DND-41 (cell line): Measurements from ENCODE around the gene EFNB2.
A peak's percentile ranks its signal among the peaks of the same experiment; 100 is the strongest.

Source experiments
- ATAC-seq: fragments of 200-7000 bp; cut with Tn5 transposase; 3 replicates; pipeline ENCODE4 v1.9.1; 2021; ENCODE audit warnings: low read depth; ENCODE audit not compliant: insufficient read depth
- DNase-seq: peaks from one replicate; pipeline ENCODE4 v3.0.0-alpha.2; 2020
- H2AFZ ChIP-seq: 2 replicates; pipeline ENCODE4 v1.6.0; 2012; ENCODE audit warnings: low read depth, low read length
- H3K27ac ChIP-seq: 2 replicates; pipeline ENCODE4 v1.5.1; 2012; ENCODE audit warnings: low read length, inconsistent platforms
- H3K27me3 ChIP-seq: fragments of 200-600 bp; sonication (generic); 2 replicates; pipeline ENCODE4 v1.6.0; 2012; ENCODE audit warnings: low read length, mild to moderate bottlenecking, inconsistent platforms; ENCODE audit not compliant: insufficient read depth, poor library complexity
- H3K36me3 ChIP-seq: 2 replicates; pipeline ENCODE4 v1.5.1; 2012; ENCODE audit warnings: low read length, inconsistent platforms; ENCODE audit not compliant: insufficient read depth
- H3K4me1 ChIP-seq: 2 replicates; pipeline ENCODE4 v1.5.1; 2012; ENCODE audit warnings: mild to moderate bottlenecking, low read length; ENCODE audit not compliant: insufficient read depth
- H3K4me2 ChIP-seq: 2 replicates; pipeline ENCODE4 v1.6.0; 2012; ENCODE audit warnings: mild to moderate bottlenecking, moderate library complexity, low read length, inconsistent platforms; ENCODE audit not compliant: insufficient read depth
- H3K4me3 ChIP-seq, 2 experiments: fragments of 200-600 bp in 1 of 2; shearing (Covaris generic) in 1 of 2; 2 replicates each; pipeline ENCODE4 v1.5.1; 2012 to 2016; ENCODE audit warnings: inconsistent platforms in 2 of 2, low read length in 2 of 2, mild to moderate bottlenecking in 2 of 2, low read depth in 1 of 2, moderate library complexity in 1 of 2
- H3K79me2 ChIP-seq: 2 replicates; pipeline ENCODE4 v1.6.0; 2012; ENCODE audit warnings: low read length, inconsistent platforms; ENCODE audit not compliant: insufficient read depth
- H3K9ac ChIP-seq: 2 replicates; pipeline ENCODE4 v1.6.0; 2012; ENCODE audit warnings: low read depth, mild to moderate bottlenecking, inconsistent platforms, low read length, moderate library complexity
- H3K9me3 ChIP-seq: 2 replicates; pipeline ENCODE4 v1.5.1; 2012; ENCODE audit warnings: low read length, moderate library complexity, mild to moderate bottlenecking, inconsistent platforms; ENCODE audit not compliant: insufficient read depth, severe bottlenecking
- H4K20me1 ChIP-seq: 2 replicates; pipeline ENCODE4 v1.6.0; 2012; ENCODE audit warnings: low read length; ENCODE audit not compliant: insufficient read depth
- CTCF ChIP-seq: IDR thresholded peaks from 2 replicates; pipeline ENCODE4 v1.5.1; 2012; ENCODE audit warnings: borderline replicate concordance, low read length, moderate library complexity, mild to moderate bottlenecking; ENCODE audit not compliant: poor library complexity, severe bottlenecking; ENCODE audit errors: extremely low read depth
- EZH2 ChIP-seq: IDR thresholded peaks from 3 replicates; pipeline ENCODE4 v1.6.1; 2012; ENCODE audit warnings: borderline replicate concordance, low read depth, mild to moderate bottlenecking, moderate library complexity, low read length, inconsistent platforms; ENCODE audit not compliant: severe bottlenecking

The EFNB2 gene

GRCh38 chr13:106503272-106503671 lies 32.2 kb downstream of the EFNB2 start:
- no peak overlapping the region for H3K9ac ChIP-seq
- H3K4me1 ChIP-seq = peaks cover 39% of the 10 kb centered on the region
- no peak for ATAC-seq
- no peaks in the 10 kb centered on the region for H3K79me2 ChIP-seq
- H3K27me3 ChIP-seq = no peaks in the 10 kb centered on the region
- H3K27ac ChIP-seq = no peak overlapping the region
- H3K36me3 ChIP-seq = no peaks in the 10 kb centered on the region
- no peak overlapping the region for H3K4me2 ChIP-seq
- no peak overlapping the region for H3K4me3 ChIP-seq
- no peaks in the 10 kb centered on the region for H4K20me1 ChIP-seq
- TF ChIP-seq CTCF (no peak), EZH2 (no peak)
- no peak for DNase-seq
- no peak overlapping the region for H2AFZ ChIP-seq
- no peaks in the 10 kb centered on the region for H3K9me3 ChIP-seq

- H2AFZ ChIP-seq = peak overlapping the region; percentile 69
- H3K4me1 ChIP-seq = peaks cover 47% of the 10 kb centered on the region
- H3K4me2 ChIP-seq = peak overlapping the region; percentile 56
- H3K9ac ChIP-seq = 0 out of 2 replicates have a peak overlapping the region, but pooled peaks have one; percentile 15
- TF ChIP-seq CTCF (no peak), EZH2 (no peak)
- H3K4me3 ChIP-seq = peak overlapping the region in 1 of 2 experiments; percentile 43; a peak in 2 of 4 replicates
- no peak for DNase-seq
- no peaks in the 10 kb centered on the region for H3K36me3 ChIP-seq
- ATAC-seq = no peak
- no peaks in the 10 kb centered on the region for H3K9me3 ChIP-seq
- no peaks in the 10 kb centered on the region for H4K20me1 ChIP-seq
- no peaks in the 10 kb centered on the region for H3K27me3 ChIP-seq
- no peaks in the 10 kb centered on the region for H3K79me2 ChIP-seq
- H3K27ac ChIP-seq = peak overlapping the region; percentile 77
These were observed 35.0 kb downstream of the EFNB2 start for GRCh38 chr13:106500445-106500844.

GRCh38 chr13:106499896-106500295 lies 35.6 kb downstream of the EFNB2 start:
- peak overlapping the region in 1 of 2 experiments; percentile 43; a peak in 1 of 4 replicates for H3K4me3 ChIP-seq
- H4K20me1 ChIP-seq = no peaks in the 10 kb centered on the region
- H3K27me3 ChIP-seq = no peaks in the 10 kb centered on the region
- peak overlapping the region; percentile 56 for H3K4me2 ChIP-seq
- no peaks in the 10 kb centered on the region for H3K36me3 ChIP-seq
- peak overlapping the region; percentile 69 for H2AFZ ChIP-seq
- peaks cover 47% of the 10 kb centered on the region for H3K4me1 ChIP-seq
- H3K79me2 ChIP-seq = no peaks in the 10 kb centered on the region
- H3K27ac ChIP-seq = peak overlapping the region; percentile 77
- H3K9ac ChIP-seq = peak overlapping the region; percentile 15; the same call in 1 of the 2 replicates
- ATAC-seq = peak; percentile 94
- TF ChIP-seq EZH2 = no peak
- TF ChIP-seq CTCF = no peak
- DNase-seq = peak; percentile 77
- H3K9me3 ChIP-seq = no peaks in the 10 kb centered on the region
